Ishikawa (cell line): ENCODE measurements around the gene AHSP.

ENCODE experiments used
- CEBPB ChIP-seq: IDR thresholded peaks from 2 replicates; pipeline ENCODE4 v1.6.1; 2012
- CREB1 ChIP-seq: IDR thresholded peaks from 2 replicates; pipeline ENCODE4 v1.6.1; 2012; ENCODE audit warnings: low read depth
- EGR1 ChIP-seq: IDR thresholded peaks from 2 replicates; pipeline ENCODE4 v1.6.1; 2012
- EP300 ChIP-seq: IDR thresholded peaks from 2 replicates; pipeline ENCODE4 v1.6.1; 2012; ENCODE audit warnings: borderline replicate concordance
- FOXM1 ChIP-seq: IDR thresholded peaks from 2 replicates; pipeline ENCODE4 v1.6.1; 2012; ENCODE audit warnings: low read depth, borderline replicate concordance
- NFIC ChIP-seq: IDR thresholded peaks from 2 replicates; pipeline ENCODE4 v1.6.1; 2012
- RAD21 ChIP-seq: IDR thresholded peaks from 2 replicates; pipeline ENCODE4 v1.6.1; 2012; ENCODE audit warnings: low read depth
- TAF1 ChIP-seq: IDR thresholded peaks from 2 replicates; pipeline ENCODE4 v1.6.1; 2012; ENCODE audit warnings: low read depth, mild to moderate bottlenecking
- TCF12 ChIP-seq: IDR thresholded peaks from 2 replicates; pipeline ENCODE4 v1.6.1; 2012; ENCODE audit warnings: low read depth
- TEAD4 ChIP-seq: IDR thresholded peaks from 2 replicates; pipeline ENCODE4 v1.6.1; 2012
- YY1 ChIP-seq: IDR thresholded peaks from 2 replicates; pipeline ENCODE4 v1.6.1; 2012; ENCODE audit warnings: low read depth
- ZBTB7A ChIP-seq: IDR thresholded peaks from 2 replicates; pipeline ENCODE4 v1.6.1; 2012; ENCODE audit warnings: low read depth
- TF ChIP-seq, protein P1 (sequence below): IDR thresholded peaks from 2 replicates; pipeline ENCODE4 v1.6.1; 2012; ENCODE audit warnings: low read depth, mild to moderate bottlenecking
- TF ChIP-seq, protein P2 (sequence below): IDR thresholded peaks from 2 replicates; pipeline ENCODE4 v1.6.1; 2012
- TF ChIP-seq, protein P3 (sequence below): IDR thresholded peaks from 2 replicates; pipeline ENCODE4 v1.6.1; 2012

Gene AHSP

GRCh38 chr16:31527734-31528274 is at the start of gene AHSP:
AHSP (plus strand) TSS chr16:31527900; CDS start chr16:31528140, 240 bp downstream.
- no peak for TF ChIP-seq EP300
- no peak for TF ChIP-seq NFIC
- TF ChIP-seq, protein P1, sequence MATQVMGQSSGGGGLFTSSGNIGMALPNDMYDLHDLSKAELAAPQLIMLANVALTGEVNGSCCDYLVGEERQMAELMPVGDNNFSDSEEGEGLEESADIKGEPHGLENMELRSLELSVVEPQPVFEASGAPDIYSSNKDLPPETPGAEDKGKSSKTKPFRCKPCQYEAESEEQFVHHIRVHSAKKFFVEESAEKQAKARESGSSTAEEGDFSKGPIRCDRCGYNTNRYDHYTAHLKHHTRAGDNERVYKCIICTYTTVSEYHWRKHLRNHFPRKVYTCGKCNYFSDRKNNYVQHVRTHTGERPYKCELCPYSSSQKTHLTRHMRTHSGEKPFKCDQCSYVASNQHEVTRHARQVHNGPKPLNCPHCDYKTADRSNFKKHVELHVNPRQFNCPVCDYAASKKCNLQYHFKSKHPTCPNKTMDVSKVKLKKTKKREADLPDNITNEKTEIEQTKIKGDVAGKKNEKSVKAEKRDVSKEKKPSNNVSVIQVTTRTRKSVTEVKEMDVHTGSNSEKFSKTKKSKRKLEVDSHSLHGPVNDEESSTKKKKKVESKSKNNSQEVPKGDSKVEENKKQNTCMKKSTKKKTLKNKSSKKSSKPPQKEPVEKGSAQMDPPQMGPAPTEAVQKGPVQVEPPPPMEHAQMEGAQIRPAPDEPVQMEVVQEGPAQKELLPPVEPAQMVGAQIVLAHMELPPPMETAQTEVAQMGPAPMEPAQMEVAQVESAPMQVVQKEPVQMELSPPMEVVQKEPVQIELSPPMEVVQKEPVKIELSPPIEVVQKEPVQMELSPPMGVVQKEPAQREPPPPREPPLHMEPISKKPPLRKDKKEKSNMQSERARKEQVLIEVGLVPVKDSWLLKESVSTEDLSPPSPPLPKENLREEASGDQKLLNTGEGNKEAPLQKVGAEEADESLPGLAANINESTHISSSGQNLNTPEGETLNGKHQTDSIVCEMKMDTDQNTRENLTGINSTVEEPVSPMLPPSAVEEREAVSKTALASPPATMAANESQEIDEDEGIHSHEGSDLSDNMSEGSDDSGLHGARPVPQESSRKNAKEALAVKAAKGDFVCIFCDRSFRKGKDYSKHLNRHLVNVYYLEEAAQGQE = no peak
- no peak for TF ChIP-seq EGR1
- no peak for TF ChIP-seq TAF1
- no peak for TF ChIP-seq FOXM1
- no peak for TF ChIP-seq TEAD4
- TF ChIP-seq YY1 = no peak
- no peak for TF ChIP-seq ZBTB7A
- no peak for TF ChIP-seq CEBPB
- TF ChIP-seq, protein P2, sequence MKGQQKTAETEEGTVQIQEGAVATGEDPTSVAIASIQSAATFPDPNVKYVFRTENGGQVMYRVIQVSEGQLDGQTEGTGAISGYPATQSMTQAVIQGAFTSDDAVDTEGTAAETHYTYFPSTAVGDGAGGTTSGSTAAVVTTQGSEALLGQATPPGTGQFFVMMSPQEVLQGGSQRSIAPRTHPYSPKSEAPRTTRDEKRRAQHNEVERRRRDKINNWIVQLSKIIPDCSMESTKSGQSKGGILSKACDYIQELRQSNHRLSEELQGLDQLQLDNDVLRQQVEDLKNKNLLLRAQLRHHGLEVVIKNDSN = no peak
- TF ChIP-seq CREB1 = no peak
- TF ChIP-seq, protein P3, sequence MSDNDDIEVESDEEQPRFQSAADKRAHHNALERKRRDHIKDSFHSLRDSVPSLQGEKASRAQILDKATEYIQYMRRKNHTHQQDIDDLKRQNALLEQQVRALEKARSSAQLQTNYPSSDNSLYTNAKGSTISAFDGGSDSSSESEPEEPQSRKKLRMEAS = no peak
- no peak for TF ChIP-seq RAD21
- TF ChIP-seq TCF12 = no peak

GRCh38 chr16:31478956-31479355 is 48.7 kb upstream of the AHSP start:
- TF ChIP-seq EGR1 (no peak), EP300 (no peak), TCF12 (no peak), ZBTB7A (no peak), TAF1 (no peak), CEBPB (no peak), CREB1 (no peak), FOXM1 (no peak), RAD21 (no peak), TEAD4 (no peak), YY1 (no peak), NFIC (no peak)
- TF ChIP-seq, protein P3 = no peak
- TF ChIP-seq, protein P2 = no peak
- TF ChIP-seq, protein P1 = no peak

- TF ChIP-seq, protein P3 = no peak
- no peak for TF ChIP-seq CREB1
- TF ChIP-seq, protein P1 = no peak
- no peak for TF ChIP-seq TEAD4
- TF ChIP-seq EP300 = no peak
- TF ChIP-seq, protein P2 = no peak
- TF ChIP-seq YY1 = no peak
- TF ChIP-seq CEBPB = no peak
Measured at GRCh38 chr16:31479751-31480150, 47.9 kb upstream of the AHSP start.
